GM19043 (cell line): ENCODE data around the gene FAM20C.
"Not testable (repeated sequence)": the region's sequence is repeated elsewhere in the genome, so short reads cannot be mapped to it uniquely, and the experiment has no call there.

Source experiments
- ATAC-seq: cut with Tn5 transposase; IDR thresholded peaks from one replicate; pipeline ENCODE4 v1.9.1; 2021; ENCODE audit warnings: low read depth; ENCODE audit not compliant: unreplicated experiment

FAM20C gene

GRCh38 chr7:171912-172515, 20.4 kb upstream of the FAM20C start:
- no peak for ATAC-seq

DNA sequence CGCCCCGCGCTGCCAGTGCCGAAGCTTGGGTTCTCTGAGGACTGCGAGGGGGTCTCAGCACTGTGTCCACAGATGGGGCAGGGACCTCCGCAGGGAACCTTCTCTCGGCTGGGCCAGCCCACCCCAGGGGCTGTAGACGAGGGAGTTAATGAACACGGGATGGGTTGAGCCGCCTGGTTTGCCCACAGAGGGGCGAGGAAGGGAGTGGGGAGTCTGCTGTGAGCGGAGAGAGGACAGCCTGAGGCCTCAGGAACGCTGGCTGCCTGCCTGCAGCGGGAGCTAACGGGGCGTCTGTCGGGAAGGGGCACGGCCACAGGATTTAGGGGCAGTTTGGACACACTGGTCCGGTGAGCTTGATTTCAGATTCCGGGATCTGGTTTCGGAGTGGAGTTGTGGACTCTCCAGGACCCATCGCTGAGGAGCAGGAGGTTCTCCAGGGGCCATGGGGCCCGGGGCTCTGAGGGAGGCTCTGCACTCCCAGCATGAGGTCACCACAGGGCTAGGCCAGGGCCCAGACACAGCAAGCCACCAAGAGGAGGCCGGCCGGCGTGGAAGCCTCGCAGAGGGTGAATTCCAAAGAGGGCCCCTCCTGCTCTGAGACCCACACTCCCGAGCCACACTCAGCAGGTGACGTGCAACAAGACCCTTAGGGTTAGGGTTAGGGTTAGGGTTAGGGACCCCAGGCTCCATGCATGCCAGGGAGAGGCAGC, 19.0 kb upstream of the FAM20C start:
- ATAC-seq, result no peak

DNA sequence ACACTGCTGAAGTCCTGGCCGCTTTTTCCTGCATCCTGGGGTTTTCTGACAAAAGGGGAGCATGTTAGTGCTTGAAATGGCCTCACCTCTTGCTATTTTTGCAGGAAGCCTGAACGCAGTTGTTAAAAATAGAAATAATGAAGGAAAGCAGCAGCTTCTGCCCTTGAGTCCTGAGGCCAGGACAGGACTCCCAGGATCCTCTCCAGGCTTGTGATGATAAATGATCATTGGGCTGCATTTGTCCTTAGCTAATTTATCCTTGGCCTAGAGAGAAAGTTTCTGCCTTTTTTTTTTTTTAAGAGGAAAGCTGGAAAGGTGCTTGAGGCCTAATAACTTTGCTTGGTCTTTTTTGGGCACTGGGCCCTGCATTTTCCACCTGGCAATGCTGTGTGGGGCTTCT, 17.7 kb upstream of the FAM20C start:
- no peak for ATAC-seq

DNA sequence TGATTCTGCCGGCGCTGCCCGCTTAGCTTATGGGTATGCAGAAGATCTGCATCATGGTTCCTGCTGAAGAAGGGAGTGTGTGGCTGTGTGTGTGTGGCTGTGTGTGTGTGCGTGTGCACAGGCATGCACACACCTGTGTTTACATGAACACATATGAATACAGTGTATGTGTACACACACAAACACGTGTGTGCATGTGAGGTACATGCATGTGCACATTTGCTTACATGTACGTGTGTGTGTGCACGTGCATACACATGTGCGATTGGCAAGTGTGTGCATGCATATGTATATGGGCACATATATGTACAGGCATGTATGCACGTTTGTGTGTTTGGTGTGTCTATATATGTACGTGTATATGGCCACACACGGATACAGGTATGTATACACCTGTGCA, 16.4 kb upstream of the FAM20C start:
- ATAC-seq, result no peak

- ATAC-seq, result no peak
These were observed 16.0 kb upstream of the FAM20C start for GRCh38 chr7:176381-176780.

DNA sequence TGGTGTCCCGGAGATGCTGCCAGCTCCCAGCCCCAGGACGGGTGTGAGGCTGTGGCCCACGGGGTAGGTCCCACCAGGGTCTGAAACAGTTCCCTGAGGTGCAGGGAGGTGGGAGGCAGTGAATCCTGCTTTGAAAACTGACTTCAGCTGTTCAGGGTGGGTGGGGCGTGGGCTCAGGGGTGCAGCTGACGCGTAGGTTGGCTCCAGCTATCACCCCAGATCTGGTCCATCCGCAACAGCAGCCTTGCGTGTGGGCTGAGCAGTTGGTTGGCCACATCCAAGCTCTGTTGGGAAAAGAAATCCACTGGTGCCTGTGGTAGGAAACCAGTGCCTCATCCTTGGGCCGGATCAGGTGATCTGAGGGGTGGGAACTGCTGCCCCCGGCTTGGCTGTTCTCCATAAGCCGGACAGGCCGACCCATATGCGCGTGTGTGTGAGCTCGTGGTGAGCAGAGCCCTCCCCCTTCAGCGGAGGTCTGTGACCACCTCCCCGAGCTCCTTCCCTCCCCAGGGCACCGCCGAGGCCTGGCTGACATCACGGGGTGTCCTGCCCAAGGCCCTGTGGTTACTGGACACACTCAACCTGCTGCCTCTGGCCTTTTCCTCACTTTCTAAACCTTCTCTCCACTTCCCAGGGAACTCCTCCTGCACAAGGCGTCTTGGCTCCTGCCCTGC, 15.4 kb upstream of the FAM20C start:
- ATAC-seq, result no peak

- no peak for ATAC-seq
These were observed 13.9 kb upstream of the FAM20C start for GRCh38 chr7:178444-178843.

DNA sequence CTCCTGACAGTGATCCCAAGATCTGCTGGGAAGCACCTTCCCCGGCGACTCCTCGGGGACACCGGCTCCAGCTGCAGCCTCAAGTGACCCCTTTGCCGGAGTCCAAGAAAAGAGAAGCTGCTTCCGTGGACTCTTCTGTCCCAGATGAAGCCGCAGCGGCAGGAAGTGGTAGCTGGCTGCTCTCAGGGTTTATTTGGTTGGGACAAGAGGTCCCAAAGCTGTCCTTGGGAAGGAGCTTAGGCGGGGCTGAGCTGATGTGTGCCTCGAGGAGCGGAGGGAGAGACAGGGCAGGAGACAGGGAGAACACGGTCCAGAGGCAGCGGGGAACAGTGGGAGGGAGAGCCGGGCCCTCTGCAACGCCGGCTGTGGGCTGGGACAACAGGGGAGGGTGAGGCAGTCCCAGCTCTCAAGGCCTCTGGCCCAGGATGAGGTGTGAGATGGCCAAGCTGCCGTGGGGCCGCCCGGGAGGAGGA, 13.1 kb upstream of the FAM20C start:
- ATAC-seq, result no peak

DNA sequence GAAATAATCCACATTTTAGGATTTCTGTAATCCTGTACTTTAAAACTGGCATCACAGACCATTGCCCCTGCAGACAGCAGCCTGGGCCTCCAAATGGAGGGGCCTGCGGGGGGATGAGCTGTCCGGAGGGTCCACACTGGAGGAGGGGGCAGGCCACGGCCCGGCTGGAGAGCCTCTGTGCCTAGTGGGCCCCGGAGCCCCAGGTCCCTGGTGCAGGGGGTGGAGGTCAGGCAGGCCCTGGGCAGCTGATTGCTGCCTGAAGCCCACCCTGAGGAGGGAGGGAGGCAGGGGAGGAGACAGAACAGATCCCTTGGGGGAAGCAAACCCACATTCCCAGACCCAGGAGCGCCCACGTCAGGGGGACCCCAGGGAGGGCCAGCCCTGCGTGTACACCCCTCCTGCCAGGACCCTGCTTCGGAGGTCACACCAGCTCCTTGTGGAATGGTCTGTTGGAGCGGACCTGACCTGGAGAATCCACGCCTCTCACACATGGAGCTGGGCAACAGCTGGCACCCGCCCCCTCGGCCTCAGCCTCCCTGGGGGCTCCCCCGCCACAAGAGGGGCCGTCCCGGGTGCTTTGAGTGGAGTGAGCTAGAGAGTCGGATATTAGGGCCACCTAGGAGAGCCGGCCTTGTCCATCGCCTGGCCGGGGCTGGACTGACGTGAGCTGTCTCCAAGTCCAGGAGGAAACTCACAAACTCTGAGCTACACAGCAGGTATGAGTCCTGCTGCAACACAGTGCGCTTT, 12.2 kb upstream of the FAM20C start:
- no peak for ATAC-seq

- no peak for ATAC-seq
These were observed 10.6 kb upstream of the FAM20C start for GRCh38 chr7:181738-182137.

DNA sequence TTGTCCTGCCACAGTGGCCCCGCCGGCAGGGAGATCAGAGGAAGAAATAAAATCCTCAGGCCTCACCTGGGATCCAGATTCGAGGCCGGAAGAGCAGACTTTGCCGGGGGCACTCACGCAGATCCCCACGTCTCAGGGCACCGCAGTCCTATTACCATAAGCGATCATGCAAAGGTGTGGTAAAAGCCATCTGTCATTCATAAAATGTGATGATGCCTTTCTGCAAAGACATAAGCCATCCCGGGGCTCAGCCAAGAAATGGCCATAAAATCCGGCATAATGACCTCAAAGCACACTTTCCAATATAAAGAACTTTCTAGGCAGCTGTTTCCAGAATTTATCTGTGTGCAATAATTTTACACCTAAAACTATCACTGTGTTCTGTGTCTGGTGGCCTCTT, 9.9 kb upstream of the FAM20C start:
- ATAC-seq, result not testable (repeated sequence)

DNA sequence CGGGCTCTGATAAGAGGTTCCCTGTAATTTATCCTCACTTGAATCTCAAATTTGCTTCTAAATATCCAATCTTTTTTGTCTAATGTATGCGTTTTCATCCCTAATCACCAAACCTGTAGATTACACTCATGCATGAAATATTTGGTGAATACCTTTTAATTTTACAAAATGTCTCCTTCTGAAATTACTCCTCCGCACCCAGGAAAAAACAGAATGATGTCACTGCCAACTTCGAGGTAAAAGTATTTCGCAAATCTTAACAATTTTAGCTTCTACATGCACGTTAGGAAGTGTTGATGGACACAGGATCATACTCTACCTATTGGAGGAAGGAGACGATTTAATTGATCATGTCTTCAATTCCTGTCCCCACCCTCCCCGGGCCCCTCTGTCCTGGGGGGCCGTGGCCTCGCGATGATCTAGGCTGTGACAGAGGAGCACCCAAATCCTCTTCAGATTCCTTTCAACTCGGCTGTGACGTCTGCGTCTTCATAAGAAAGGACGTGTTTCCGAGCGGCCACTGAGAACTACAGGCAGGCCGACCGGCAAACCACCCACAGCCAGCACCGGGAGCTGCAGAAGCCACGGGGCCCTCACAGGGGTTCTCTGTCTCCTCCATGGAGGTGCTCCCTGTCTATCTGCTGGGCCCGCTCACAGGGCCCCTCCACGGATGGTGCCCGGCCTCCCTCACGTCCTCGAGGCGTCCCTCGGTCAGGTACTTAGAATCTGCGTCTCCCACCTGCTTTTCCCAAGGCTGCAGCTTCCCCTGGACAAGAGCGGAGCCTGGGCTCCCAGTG, 8.7 kb upstream of the FAM20C start:
- no peak for ATAC-seq

DNA sequence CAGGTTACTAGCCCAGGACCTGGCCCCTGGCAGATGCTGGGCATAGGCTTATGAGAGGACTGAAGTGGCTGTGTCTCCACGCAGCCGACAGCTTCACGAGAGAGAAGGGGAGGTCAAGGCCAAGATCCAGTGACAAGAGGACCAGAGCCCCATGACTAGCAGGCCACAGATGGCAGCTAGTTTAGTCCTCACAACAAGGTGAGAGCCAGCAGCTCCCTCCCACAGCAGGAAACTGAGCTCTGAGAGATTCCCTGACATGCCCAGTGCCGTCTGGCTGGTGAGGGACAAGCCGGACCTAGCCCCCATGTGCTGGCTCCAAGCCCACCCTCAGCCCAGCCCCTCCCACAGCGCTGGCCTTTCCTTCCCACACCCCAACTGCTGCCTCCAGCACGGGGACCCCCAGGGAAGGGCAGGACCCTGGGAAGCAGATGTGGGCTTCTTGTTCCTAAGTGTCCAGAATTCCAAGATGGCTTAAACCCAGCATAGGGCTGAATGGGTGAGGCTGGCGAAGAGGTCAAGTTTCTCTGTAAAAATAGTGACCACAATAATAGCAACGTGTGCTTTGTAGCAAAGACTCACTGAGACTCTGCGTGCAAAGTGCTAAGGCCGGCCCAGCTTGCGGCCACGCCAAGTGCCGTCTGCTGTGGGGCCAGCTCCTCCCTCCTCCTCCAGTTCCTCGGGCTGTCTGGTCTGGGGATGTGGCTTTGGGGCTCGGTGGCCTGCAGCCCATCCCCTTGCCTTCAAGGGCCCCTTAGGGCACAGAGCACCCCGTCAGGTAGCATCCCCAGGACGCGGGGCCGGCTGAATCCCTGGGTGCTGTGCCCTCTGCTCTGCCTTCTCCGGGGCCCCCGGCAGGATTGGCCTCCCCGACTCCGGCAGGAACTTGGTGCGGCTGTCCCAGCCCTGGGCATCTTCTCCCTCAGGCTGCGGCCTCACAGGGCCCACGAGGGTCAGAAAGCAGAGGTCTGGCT, 7.8 kb upstream of the FAM20C start:
- no peak for ATAC-seq

DNA sequence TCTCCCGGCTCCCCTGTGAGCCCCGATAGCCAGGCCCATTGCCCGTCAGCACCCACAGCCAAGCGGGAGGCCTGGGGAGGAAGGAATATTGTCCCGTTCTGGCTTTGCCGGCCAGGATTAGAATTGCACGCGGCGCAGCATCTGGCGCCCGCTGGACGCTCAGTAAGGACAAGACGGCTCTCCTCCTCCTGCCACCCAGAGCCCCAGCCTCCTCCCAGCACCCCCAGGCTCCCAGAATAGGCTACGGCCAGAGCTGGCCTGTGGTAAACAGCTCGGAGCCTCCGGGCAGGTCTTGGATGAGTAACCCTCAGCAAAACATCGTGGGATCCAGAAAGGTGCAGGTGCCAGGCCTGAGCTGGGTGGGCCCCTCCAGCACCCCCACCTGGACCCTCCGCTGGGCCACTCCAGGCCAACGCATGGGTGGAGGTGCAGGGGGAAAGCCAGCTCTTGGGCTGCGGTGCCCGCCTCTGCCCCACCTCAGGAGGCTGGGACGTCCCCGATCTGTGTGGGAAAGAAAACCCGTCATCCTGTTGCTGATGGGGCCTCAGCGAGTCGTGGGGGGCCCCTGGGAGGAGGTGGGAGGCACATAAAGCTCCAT, 5.8 kb upstream of the FAM20C start:
- no peak for ATAC-seq

- ATAC-seq, result no peak
These were observed 5.0 kb upstream of the FAM20C start for GRCh38 chr7:187227-187927.

GRCh38 chr7:188174-188573, 4.2 kb upstream of the FAM20C start:
- no peak for ATAC-seq

- no peak for ATAC-seq
These were observed 3.5 kb upstream of the FAM20C start for GRCh38 chr7:188727-189500.

DNA sequence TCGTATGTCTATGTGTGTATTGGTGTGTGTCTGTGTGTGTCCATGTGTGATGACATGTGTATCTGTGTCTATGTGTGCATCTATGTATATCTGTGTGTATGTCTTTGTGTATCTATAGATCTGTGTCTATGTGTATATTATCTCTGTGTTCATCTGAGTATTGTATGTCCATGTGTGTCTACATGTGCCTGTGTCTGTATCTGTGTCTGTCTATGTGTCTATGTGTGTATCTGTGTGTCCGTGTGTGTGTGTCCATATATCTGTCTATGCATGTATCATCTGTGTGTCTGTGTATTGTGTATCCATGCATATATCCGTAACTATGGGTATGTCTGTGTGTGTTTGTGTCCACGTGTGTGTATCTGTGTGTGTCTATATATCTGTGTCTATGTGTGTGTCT, 2.7 kb upstream of the FAM20C start:
- ATAC-seq, result no peak
